HEK293T (cell line): ENCODE measurements around the gene SNCAIP.

Source experiments
- BHLHE40 ChIP-seq: fragments of 450-650 bp; IDR thresholded peaks from 2 replicates; pipeline ENCODE4 v1.6.1; 2016; ENCODE audit warnings: mild to moderate bottlenecking, moderate library complexity, borderline replicate concordance
- FOXA1 ChIP-seq: fragments of 450-650 bp; IDR thresholded peaks from 2 replicates; pipeline ENCODE4 v1.6.1; 2016; ENCODE audit warnings: mild to moderate bottlenecking
- HDGF ChIP-seq: fragments of 450-650 bp; IDR thresholded peaks from 2 replicates; pipeline ENCODE4 v1.6.1; 2017; ENCODE audit warnings: antibody characterized with exemption, borderline replicate concordance

GRCh38 chr5:122291000-122291901, 20.8 kb upstream of the SNCAIP start:
- no peak for TF ChIP-seq BHLHE40
- TF ChIP-seq HDGF: no peak
- no peak for TF ChIP-seq FOXA1
